ENCODE measurements around the gene PLBD2. TPM values are rescaled to one million over a fixed set of nuclear protein-coding genes. Genes with fewer than 3 reads are reported as not detected.

PLBD2 gene
- polyA plus RNA-seq, 3 donors = 16.6 to 23.0 (median 21.8) TPM

GRCh38 chr12:113391650-113392337, 33.4 kb downstream of the PLBD2 start:
- no peak for DNase-seq

- DNase-seq = no peak
Measured at GRCh38 chr12:113392520-113392919, 34.1 kb downstream of the PLBD2 start.

- no peak for DNase-seq
Measured at GRCh38 chr12:113392988-113393579, 34.7 kb downstream of the PLBD2 start.

- DNase-seq = no peak
Measured at GRCh38 chr12:113393749-113394148, 35.4 kb downstream of the PLBD2 start.

- DNase-seq = no peak
Measured at GRCh38 chr12:113395119-113395518, 36.7 kb downstream of the PLBD2 start.

GRCh38 chr12:113396200-113396599, 37.8 kb downstream of the PLBD2 start:
- DNase-seq = no peak

- no peak for DNase-seq
Measured at GRCh38 chr12:113396828-113397496, 38.6 kb downstream of the PLBD2 start.

- no peak for DNase-seq
Measured at GRCh38 chr12:113397497-113398197, 39.3 kb downstream of the PLBD2 start.

- no peak for DNase-seq
Measured at GRCh38 chr12:113398346-113399290, 40.2 kb downstream of the PLBD2 start.

- DNase-seq = no peak
Measured at GRCh38 chr12:113399490-113399889, 41.1 kb downstream of the PLBD2 start.

GRCh38 chr12:113400362-113400761, 42.0 kb downstream of the PLBD2 start:
- no peak for DNase-seq

- no peak for DNase-seq
Measured at GRCh38 chr12:113401066-113402000, 42.9 kb downstream of the PLBD2 start.

- no peak for DNase-seq
Measured at GRCh38 chr12:113402586-113403260, 44.3 kb downstream of the PLBD2 start.

GRCh38 chr12:113403435-113404415, 45.3 kb downstream of the PLBD2 start, which contains the start of gene SDS:
Gene SDS (minus strand): TSS chr12:113403887. CDS start chr12:113399708, 4,179 bp downstream.
- DNase-seq = no peak

- DNase-seq = no peak
Measured at GRCh38 chr12:113405694-113406093, 47.3 kb downstream of the PLBD2 start.

GRCh38 chr12:113407931-113408600, 49.7 kb downstream of the PLBD2 start:
- DNase-seq = no peak

GRCh38 chr12:113408756-113409298, 50.4 kb downstream of the PLBD2 start:
- DNase-seq = no peak

Measured in renal pelvis (tissue), 4 donors.